ENCODE results near the gene GPBP1L1. TPM values are rescaled to one million over a fixed set of nuclear protein-coding genes. Genes with fewer than 3 reads are reported as not detected.

GPBP1L1 gene
- total and polyA plus RNA-seq, 4 donors: 40.4 to 153 (median 80.5) TPM

DNA sequence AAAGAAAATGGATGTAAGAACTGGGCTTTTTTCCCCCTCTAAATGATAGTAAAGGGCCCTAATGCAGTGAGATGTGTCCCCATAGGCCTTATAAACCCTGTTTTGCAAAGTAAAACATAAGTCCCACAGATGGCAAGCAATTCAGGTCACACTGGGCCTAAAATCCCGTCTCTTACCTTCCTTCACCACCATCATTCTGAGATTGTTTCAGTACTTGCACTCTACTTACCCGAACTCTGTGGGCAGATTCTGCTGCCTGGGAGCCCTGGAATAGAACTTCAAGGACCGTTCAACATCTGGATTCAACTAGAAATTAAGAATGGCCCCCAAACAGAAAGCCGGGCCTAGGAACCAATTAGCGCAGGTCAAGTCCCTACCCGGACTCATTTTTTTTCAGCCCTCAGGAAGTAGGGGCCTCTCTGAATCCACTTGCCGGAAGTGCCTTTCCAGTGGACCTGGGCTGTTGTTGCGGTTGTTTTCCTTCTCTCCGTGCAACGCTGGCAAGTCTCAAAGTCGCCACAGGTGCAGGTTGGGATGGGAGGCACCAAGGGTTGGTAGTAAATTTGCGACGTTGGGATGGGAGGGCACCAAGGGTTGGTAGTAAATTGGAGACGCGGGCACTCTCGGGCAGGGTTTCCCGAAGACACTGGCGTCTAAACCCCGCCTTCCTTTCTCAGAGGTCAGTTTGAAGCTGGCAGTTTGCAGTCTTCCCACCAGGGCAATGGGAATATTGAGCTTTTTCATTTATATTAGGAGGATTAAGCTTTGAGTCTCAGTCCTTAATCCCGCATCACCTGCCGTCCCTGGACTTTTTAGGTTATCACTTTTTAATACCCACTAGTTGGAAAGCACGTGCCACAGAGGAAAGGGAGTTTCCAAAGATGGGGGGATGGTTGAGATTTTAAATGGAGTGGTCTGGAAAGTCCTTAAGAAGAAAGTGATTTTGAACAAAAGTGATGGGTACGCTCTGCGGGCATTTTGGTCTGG, 1.7 kb upstream of the GPBP1L1 start, which contains the start of gene TMEM69:
TSS of gene TMEM69 (plus strand) at position 428 of the 987 bp plus-strand sequence. CDS start 2,888 bp downstream, outside the sequence.
- TF ChIP-seq, protein P1, sequence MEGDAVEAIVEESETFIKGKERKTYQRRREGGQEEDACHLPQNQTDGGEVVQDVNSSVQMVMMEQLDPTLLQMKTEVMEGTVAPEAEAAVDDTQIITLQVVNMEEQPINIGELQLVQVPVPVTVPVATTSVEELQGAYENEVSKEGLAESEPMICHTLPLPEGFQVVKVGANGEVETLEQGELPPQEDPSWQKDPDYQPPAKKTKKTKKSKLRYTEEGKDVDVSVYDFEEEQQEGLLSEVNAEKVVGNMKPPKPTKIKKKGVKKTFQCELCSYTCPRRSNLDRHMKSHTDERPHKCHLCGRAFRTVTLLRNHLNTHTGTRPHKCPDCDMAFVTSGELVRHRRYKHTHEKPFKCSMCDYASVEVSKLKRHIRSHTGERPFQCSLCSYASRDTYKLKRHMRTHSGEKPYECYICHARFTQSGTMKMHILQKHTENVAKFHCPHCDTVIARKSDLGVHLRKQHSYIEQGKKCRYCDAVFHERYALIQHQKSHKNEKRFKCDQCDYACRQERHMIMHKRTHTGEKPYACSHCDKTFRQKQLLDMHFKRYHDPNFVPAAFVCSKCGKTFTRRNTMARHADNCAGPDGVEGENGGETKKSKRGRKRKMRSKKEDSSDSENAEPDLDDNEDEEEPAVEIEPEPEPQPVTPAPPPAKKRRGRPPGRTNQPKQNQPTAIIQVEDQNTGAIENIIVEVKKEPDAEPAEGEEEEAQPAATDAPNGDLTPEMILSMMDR (IDR thresholded peaks at IDR 0.05; ENCODE audit: control extremely low read depth, extremely low read depth): no peak
- peak; percentile 28 for ATAC-seq (ENCODE audit: insufficient read depth, low FRiP score)

DNA sequence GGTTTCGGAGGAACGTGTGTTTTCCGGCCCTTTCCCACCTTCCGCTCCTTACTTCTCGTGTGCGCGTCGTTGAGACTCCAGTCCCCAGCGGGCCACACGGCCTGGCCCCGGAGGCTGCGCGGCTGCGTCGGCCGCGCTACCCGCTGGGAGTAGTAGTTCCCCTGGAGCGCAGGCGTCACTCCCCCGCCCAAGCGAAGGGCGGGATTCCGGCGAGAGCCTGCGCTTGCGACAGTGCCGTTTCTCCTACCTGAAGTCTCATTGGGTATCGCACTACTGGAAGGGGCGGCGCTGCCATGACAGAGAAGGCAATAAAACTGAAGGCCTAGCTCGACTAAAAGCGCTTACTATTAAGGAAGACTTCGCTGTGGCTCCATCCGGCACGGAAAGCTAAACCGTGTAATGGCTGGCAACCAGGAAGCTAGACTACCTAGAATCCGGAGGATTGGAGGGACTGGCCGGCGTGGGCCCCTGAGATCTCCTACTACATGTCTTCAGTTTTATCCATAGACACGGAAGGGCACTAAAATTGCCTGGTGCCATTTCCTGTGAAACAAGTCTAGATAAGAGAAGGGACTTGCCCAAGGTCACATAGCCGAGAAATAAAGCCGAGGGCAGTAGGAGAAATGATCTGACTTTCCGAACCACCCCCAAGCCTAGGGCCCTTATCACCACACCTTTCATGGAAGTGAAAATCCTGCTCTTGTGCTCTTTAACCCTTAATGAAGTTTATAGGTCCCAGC, 851 bp upstream of the GPBP1L1 start:
- 1% methylated on average over 44 of the region's 44 CpGs for WGBS, 2 donors
- peaks cover 0 to 15% (median 3%) of the 10 kb centered on the region in 5 donors for H3K4me1 ChIP-seq (ENCODE audit: control insufficient read depth in 5 of 5, insufficient read depth in 5 of 5, low read length in 5 of 5)
- H3K9me3 ChIP-seq (ENCODE audit: control insufficient read depth in 4 of 4, insufficient read depth in 3 of 4, low read length in 3 of 4): no peaks in the 10 kb centered on the region

More for the DNA sequence above, 1.7 kb upstream of the GPBP1L1 start, which contains the start of gene TMEM69:
- DNase-seq: peak; percentile 87 to 95 (median 94)
- Histone ChIP-seq H3K27me3 (ENCODE audit: control insufficient read depth in 3 of 3, insufficient read depth in 3 of 3, low read length in 2 of 3) (no peaks in the 10 kb centered on the region), H3K9ac (ENCODE audit: insufficient read depth in 1 of 2, low read length in 2 of 2) (peak within 1 kb of the TSS; percentile 83 to 94), H3K9me3 (ENCODE audit: control insufficient read depth in 4 of 4, insufficient read depth in 3 of 4, low read length in 3 of 4) (no peaks in the 10 kb centered on the region), H3K27ac (ENCODE audit: low read depth in 1 of 2, low read length in 1 of 2) (peak within 1 kb of the TSS; percentile 98 to 99), H3K36me3 (ENCODE audit: control insufficient read depth in 4 of 4, insufficient read depth in 4 of 4, low read length in 4 of 4) (peaks cover 0 to 3% (median 1%) of the 10 kb centered on the region in 4 donors), H3K4me1 (ENCODE audit: control insufficient read depth in 5 of 5, insufficient read depth in 5 of 5, low read length in 5 of 5) (peaks cover 0 to 15% (median 3%) of the 10 kb centered on the region in 5 donors), H3K4me3 (peak within 1 kb of the TSS; percentile 69)
- 2% methylated on average over 24 of the region's 24 CpGs for WGBS, 2 donors

DNA sequence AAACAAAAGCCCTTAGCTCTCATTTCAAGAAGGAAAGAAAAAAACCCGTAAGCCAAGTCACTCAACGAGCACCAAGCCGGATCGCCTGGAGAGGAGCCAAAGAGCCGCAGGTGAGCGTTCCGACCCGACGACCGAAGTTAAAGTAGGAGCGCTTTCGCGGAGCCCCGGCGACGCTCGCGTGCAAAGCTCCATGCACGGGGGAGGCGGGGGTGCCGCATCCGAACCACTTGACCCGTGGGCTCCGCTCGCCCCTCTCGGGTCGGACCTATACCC, 382 bp downstream of the GPBP1L1 start:
- Histone ChIP-seq H3K4me3 (peak overlapping the region; percentile 92), H3K27ac (ENCODE audit: low read depth in 1 of 2, low read length in 1 of 2) (peak overlapping the region; percentile 90 to 98), H3K9ac (ENCODE audit: insufficient read depth in 1 of 2, low read length in 2 of 2) (peak overlapping the region; percentile 83 to 96), H3K27me3 (ENCODE audit: control insufficient read depth in 3 of 3, insufficient read depth in 3 of 3, low read length in 2 of 3) (no peaks in the 10 kb centered on the region), H3K4me1 (ENCODE audit: control insufficient read depth in 5 of 5, insufficient read depth in 5 of 5, low read length in 5 of 5) (peaks cover 0 to 15% (median 10%) of the 10 kb centered on the region in 5 donors), H3K9me3 (ENCODE audit: control insufficient read depth in 4 of 4, insufficient read depth in 3 of 4, low read length in 3 of 4) (no peaks in the 10 kb centered on the region), H3K36me3 (ENCODE audit: control insufficient read depth in 4 of 4, insufficient read depth in 4 of 4, low read length in 4 of 4) (peaks cover 0 to 2% (median under 1%) of the 10 kb centered on the region in 4 donors)
- no peak for ATAC-seq (ENCODE audit: insufficient read depth, low FRiP score)
- TF ChIP-seq, protein P1 (IDR thresholded peaks at IDR 0.05; ENCODE audit: control extremely low read depth, extremely low read depth): no peak
- 0% methylated on average over 27 of the region's 27 CpGs for WGBS, 2 donors
- peak in 2 of 3 donors; percentile 73 to 77 for DNase-seq

More for the DNA sequence above, 851 bp upstream of the GPBP1L1 start:
- DNase-seq (peak; percentile 99 to 100 (median 99)), ATAC-seq (ENCODE audit: insufficient read depth, low FRiP score) (peak; percentile 92)
- H3K27me3 ChIP-seq (ENCODE audit: control insufficient read depth in 3 of 3, insufficient read depth in 3 of 3, low read length in 2 of 3): no peaks in the 10 kb centered on the region
- peak overlapping the region; percentile 83 to 94 for H3K9ac ChIP-seq (ENCODE audit: insufficient read depth in 1 of 2, low read length in 2 of 2)
- TF ChIP-seq, protein P1 (IDR thresholded peaks at IDR 0.05; ENCODE audit: control extremely low read depth, extremely low read depth): no peak
- H3K27ac ChIP-seq (ENCODE audit: low read depth in 1 of 2, low read length in 1 of 2): peak overlapping the region; percentile 98 to 99
- peak overlapping the region; percentile 92 for H3K4me3 ChIP-seq
- H3K36me3 ChIP-seq (ENCODE audit: control insufficient read depth in 4 of 4, insufficient read depth in 4 of 4, low read length in 4 of 4): peaks cover 0 to 3% (median 1%) of the 10 kb centered on the region in 4 donors

All from lung (tissue), 12 donors.